ENCODE measurements around the gene DCAF12L2.
"Not testable (repeated sequence)": the region's sequence is repeated elsewhere in the genome, so short reads cannot be mapped to it uniquely, and the experiment has no call there.

The DCAF12L2 gene

GRCh38 chrX:126165721-126166461 lies at the start of gene DCAF12L2:
TSS of gene DCAF12L2 (minus strand) at chrX:126166289. CDS start at chrX:126165924, 365 bp downstream.
- H3K9ac ChIP-seq (ENCODE audit: low read length) = no peak within 1 kb of the TSS
- DNase-seq (ENCODE audit: low read depth) = peak; percentile 0
- H3K9me3 ChIP-seq (ENCODE audit: control insufficient read depth, low read length) = no peaks in the 10 kb centered on the region
- H3K27me3 ChIP-seq (replicated peaks; ENCODE audit: control insufficient read depth, insufficient read depth, low read length) = no peaks in the 10 kb centered on the region
- H3K4me1 ChIP-seq (ENCODE audit: control insufficient read depth, insufficient read depth, low read length) = no peaks in the 10 kb centered on the region
- H3K36me3 ChIP-seq (ENCODE audit: control insufficient read depth, insufficient read depth, low read length, severe bottlenecking) = no peaks in the 10 kb centered on the region
- peak within 1 kb of the TSS; percentile 68 for H3K4me3 ChIP-seq (ENCODE audit: low read length)

- not testable (repeated sequence) for H3K4me1 ChIP-seq (ENCODE audit: control insufficient read depth, insufficient read depth, low read length); DNase-seq (ENCODE audit: low read depth); H3K9me3 ChIP-seq (ENCODE audit: control insufficient read depth, low read length); H3K9ac ChIP-seq (ENCODE audit: low read length); H3K36me3 ChIP-seq (ENCODE audit: control insufficient read depth, insufficient read depth, low read length, severe bottlenecking); H3K4me3 ChIP-seq (ENCODE audit: low read length); H3K27me3 ChIP-seq (replicated peaks; ENCODE audit: control insufficient read depth, insufficient read depth, low read length)
Measured at GRCh38 chrX:126190888-126191287, 24.8 kb upstream of the DCAF12L2 start.

GRCh38 chrX:126177133-126177840 lies 11.2 kb upstream of the DCAF12L2 start:
- Histone ChIP-seq H3K9me3 (ENCODE audit: control insufficient read depth, low read length) (no peaks in the 10 kb centered on the region), H3K9ac (ENCODE audit: low read length) (no peak overlapping the region), H3K4me3 (ENCODE audit: low read length) (no peak overlapping the region), H3K4me1 (ENCODE audit: control insufficient read depth, insufficient read depth, low read length) (no peaks in the 10 kb centered on the region), H3K36me3 (ENCODE audit: control insufficient read depth, insufficient read depth, low read length, severe bottlenecking) (no peaks in the 10 kb centered on the region), H3K27me3 (replicated peaks; ENCODE audit: control insufficient read depth, insufficient read depth, low read length) (no peaks in the 10 kb centered on the region)
- no peak for DNase-seq (ENCODE audit: low read depth)

- H3K9ac ChIP-seq (ENCODE audit: low read length) = no peak overlapping the region
- no peaks in the 10 kb centered on the region for H3K27me3 ChIP-seq (replicated peaks; ENCODE audit: control insufficient read depth, insufficient read depth, low read length)
- H3K4me3 ChIP-seq (ENCODE audit: low read length) = no peak overlapping the region
- no peaks in the 10 kb centered on the region for H3K4me1 ChIP-seq (ENCODE audit: control insufficient read depth, insufficient read depth, low read length)
- DNase-seq (ENCODE audit: low read depth) = no peak
- H3K36me3 ChIP-seq (ENCODE audit: control insufficient read depth, insufficient read depth, low read length, severe bottlenecking) = no peaks in the 10 kb centered on the region
- H3K9me3 ChIP-seq (ENCODE audit: control insufficient read depth, low read length) = no peaks in the 10 kb centered on the region
Measured at GRCh38 chrX:126170720-126171119, 4.6 kb upstream of the DCAF12L2 start.

GRCh38 chrX:126167560-126167959 lies 1.5 kb upstream of the DCAF12L2 start:
- Histone ChIP-seq H3K27me3 (replicated peaks; ENCODE audit: control insufficient read depth, insufficient read depth, low read length) (no peaks in the 10 kb centered on the region), H3K9me3 (ENCODE audit: control insufficient read depth, low read length) (no peaks in the 10 kb centered on the region)
- DNase-seq (ENCODE audit: low read depth) = no peak

GRCh38 chrX:126165401-126165720 lies 728 bp downstream of the DCAF12L2 start:
- Histone ChIP-seq H3K9ac (ENCODE audit: low read length) (no peak overlapping the region), H3K27me3 (replicated peaks; ENCODE audit: control insufficient read depth, insufficient read depth, low read length) (no peaks in the 10 kb centered on the region), H3K36me3 (ENCODE audit: control insufficient read depth, insufficient read depth, low read length, severe bottlenecking) (no peaks in the 10 kb centered on the region), H3K9me3 (ENCODE audit: control insufficient read depth, low read length) (no peaks in the 10 kb centered on the region), H3K4me1 (ENCODE audit: control insufficient read depth, insufficient read depth, low read length) (no peaks in the 10 kb centered on the region), H3K4me3 (ENCODE audit: low read length) (peak overlapping the region; percentile 61)
- no peak for DNase-seq (ENCODE audit: low read depth)

More at GRCh38 chrX:126167560-126167959, 1.5 kb upstream of the DCAF12L2 start:
- Histone ChIP-seq H3K4me3 (ENCODE audit: low read length) (no peak overlapping the region), H3K36me3 (ENCODE audit: control insufficient read depth, insufficient read depth, low read length, severe bottlenecking) (no peaks in the 10 kb centered on the region), H3K9ac (ENCODE audit: low read length) (no peak overlapping the region), H3K4me1 (ENCODE audit: control insufficient read depth, insufficient read depth, low read length) (no peaks in the 10 kb centered on the region)

- Histone ChIP-seq H3K4me1 (ENCODE audit: control insufficient read depth, insufficient read depth, low read length) (no peaks in the 10 kb centered on the region), H3K27me3 (replicated peaks; ENCODE audit: control insufficient read depth, insufficient read depth, low read length) (no peaks in the 10 kb centered on the region), H3K9ac (ENCODE audit: low read length) (no peak overlapping the region), H3K4me3 (ENCODE audit: low read length) (no peak overlapping the region), H3K9me3 (ENCODE audit: control insufficient read depth, low read length) (no peaks in the 10 kb centered on the region), H3K36me3 (ENCODE audit: control insufficient read depth, insufficient read depth, low read length, severe bottlenecking) (no peaks in the 10 kb centered on the region)
- DNase-seq (ENCODE audit: low read depth) = no peak
Measured at GRCh38 chrX:126164689-126165400, 1.2 kb downstream of the DCAF12L2 start.

- no peaks in the 10 kb centered on the region for H3K4me1 ChIP-seq (ENCODE audit: control insufficient read depth, insufficient read depth, low read length)
- H3K9me3 ChIP-seq (ENCODE audit: control insufficient read depth, low read length) = no peaks in the 10 kb centered on the region
- DNase-seq (ENCODE audit: low read depth) = no peak
Measured at GRCh38 chrX:126164226-126164625, 1.9 kb downstream of the DCAF12L2 start.

GRCh38 chrX:126141014-126141413 lies 25.1 kb downstream of the DCAF12L2 start:
- Histone ChIP-seq H3K9me3 (ENCODE audit: control insufficient read depth, low read length) (no peaks in the 10 kb centered on the region), H3K9ac (ENCODE audit: low read length) (no peak overlapping the region), H3K4me1 (ENCODE audit: control insufficient read depth, insufficient read depth, low read length) (no peaks in the 10 kb centered on the region), H3K4me3 (ENCODE audit: low read length) (no peak overlapping the region), H3K36me3 (ENCODE audit: control insufficient read depth, insufficient read depth, low read length, severe bottlenecking) (no peaks in the 10 kb centered on the region), H3K27me3 (replicated peaks; ENCODE audit: control insufficient read depth, insufficient read depth, low read length) (peaks cover 5% of the 10 kb centered on the region)
- DNase-seq (ENCODE audit: low read depth) = no peak

More at GRCh38 chrX:126164226-126164625, 1.9 kb downstream of the DCAF12L2 start:
- H3K9ac ChIP-seq (ENCODE audit: low read length) = no peak overlapping the region
- H3K27me3 ChIP-seq (replicated peaks; ENCODE audit: control insufficient read depth, insufficient read depth, low read length) = no peaks in the 10 kb centered on the region
- H3K4me3 ChIP-seq (ENCODE audit: low read length) = no peak overlapping the region
- H3K36me3 ChIP-seq (ENCODE audit: control insufficient read depth, insufficient read depth, low read length, severe bottlenecking) = no peaks in the 10 kb centered on the region

GRCh38 chrX:126137899-126138298 lies 28.2 kb downstream of the DCAF12L2 start:
- peaks cover 5% of the 10 kb centered on the region for H3K27me3 ChIP-seq (replicated peaks; ENCODE audit: control insufficient read depth, insufficient read depth, low read length)
- H3K4me1 ChIP-seq (ENCODE audit: control insufficient read depth, insufficient read depth, low read length) = no peaks in the 10 kb centered on the region
- H3K36me3 ChIP-seq (ENCODE audit: control insufficient read depth, insufficient read depth, low read length, severe bottlenecking) = no peaks in the 10 kb centered on the region
- DNase-seq (ENCODE audit: low read depth) = no peak
- H3K9me3 ChIP-seq (ENCODE audit: control insufficient read depth, low read length) = no peaks in the 10 kb centered on the region
- no peak overlapping the region for H3K4me3 ChIP-seq (ENCODE audit: low read length)
- no peak overlapping the region for H3K9ac ChIP-seq (ENCODE audit: low read length)

- no peaks in the 10 kb centered on the region for H3K27me3 ChIP-seq (replicated peaks; ENCODE audit: control insufficient read depth, insufficient read depth, low read length)
- no peak for DNase-seq (ENCODE audit: low read depth)
- H3K9me3 ChIP-seq (ENCODE audit: control insufficient read depth, low read length) = peaks cover 3% of the 10 kb centered on the region
- no peaks in the 10 kb centered on the region for H3K4me1 ChIP-seq (ENCODE audit: control insufficient read depth, insufficient read depth, low read length)
- H3K4me3 ChIP-seq (ENCODE audit: low read length) = no peak overlapping the region
- no peaks in the 10 kb centered on the region for H3K36me3 ChIP-seq (ENCODE audit: control insufficient read depth, insufficient read depth, low read length, severe bottlenecking)
- no peak overlapping the region for H3K9ac ChIP-seq (ENCODE audit: low read length)
Measured at GRCh38 chrX:126124721-126125120, 41.4 kb downstream of the DCAF12L2 start.
